NT2/D1 (cell line): ENCODE measurements around the gene BFAR.
"Not testable (repeated sequence)": the region's sequence is repeated elsewhere in the genome, so short reads cannot be mapped to it uniquely, and the experiment has no call there.

ENCODE experiments used
- DNase-seq: peaks from one replicate; pipeline ENCODE4 v3.0.0-alpha.2; 2011; ENCODE audit warnings: low read depth, low spot score
- H3K27me3 ChIP-seq: 2 replicates; pipeline ENCODE4 v1.6.0; 2011; ENCODE audit warnings: mild to moderate bottlenecking; ENCODE audit not compliant: insufficient read length, insufficient read depth
- H3K36me3 ChIP-seq: 2 replicates; pipeline ENCODE4 v1.6.1; 2011; ENCODE audit warnings: mild to moderate bottlenecking, low read length, mixed read lengths; ENCODE audit not compliant: insufficient read depth, insufficient read length
- H3K4me1 ChIP-seq: 2 replicates; pipeline ENCODE4 v1.5.1; 2011; ENCODE audit not compliant: insufficient read depth, insufficient read length
- H3K4me3 ChIP-seq: 2 replicates; pipeline ENCODE4 v1.5.1; 2011; ENCODE audit warnings: low read depth; ENCODE audit not compliant: insufficient read length
- H3K9ac ChIP-seq: 2 replicates; pipeline ENCODE4 v1.6.0; 2011; ENCODE audit warnings: low read depth; ENCODE audit not compliant: insufficient read length
- H3K9me3 ChIP-seq: 2 replicates; pipeline ENCODE4 v1.5.1; 2011; ENCODE audit warnings: mild to moderate bottlenecking, low read length; ENCODE audit not compliant: insufficient read depth
- SUZ12 ChIP-seq: IDR thresholded peaks from 2 replicates; pipeline ENCODE4 v1.6.1; 2011; ENCODE audit not compliant: insufficient read length, insufficient read depth; ENCODE audit errors: extremely low read depth
- YY1 ChIP-seq: IDR thresholded peaks from 2 replicates; pipeline ENCODE4 v1.6.1; 2011; ENCODE audit not compliant: insufficient read length, insufficient read depth
- ZNF274 ChIP-seq: IDR thresholded peaks from 2 replicates; pipeline ENCODE4 v1.6.1; 2011; ENCODE audit warnings: mild to moderate bottlenecking, low read depth, low read length

Gene BFAR

DNA sequence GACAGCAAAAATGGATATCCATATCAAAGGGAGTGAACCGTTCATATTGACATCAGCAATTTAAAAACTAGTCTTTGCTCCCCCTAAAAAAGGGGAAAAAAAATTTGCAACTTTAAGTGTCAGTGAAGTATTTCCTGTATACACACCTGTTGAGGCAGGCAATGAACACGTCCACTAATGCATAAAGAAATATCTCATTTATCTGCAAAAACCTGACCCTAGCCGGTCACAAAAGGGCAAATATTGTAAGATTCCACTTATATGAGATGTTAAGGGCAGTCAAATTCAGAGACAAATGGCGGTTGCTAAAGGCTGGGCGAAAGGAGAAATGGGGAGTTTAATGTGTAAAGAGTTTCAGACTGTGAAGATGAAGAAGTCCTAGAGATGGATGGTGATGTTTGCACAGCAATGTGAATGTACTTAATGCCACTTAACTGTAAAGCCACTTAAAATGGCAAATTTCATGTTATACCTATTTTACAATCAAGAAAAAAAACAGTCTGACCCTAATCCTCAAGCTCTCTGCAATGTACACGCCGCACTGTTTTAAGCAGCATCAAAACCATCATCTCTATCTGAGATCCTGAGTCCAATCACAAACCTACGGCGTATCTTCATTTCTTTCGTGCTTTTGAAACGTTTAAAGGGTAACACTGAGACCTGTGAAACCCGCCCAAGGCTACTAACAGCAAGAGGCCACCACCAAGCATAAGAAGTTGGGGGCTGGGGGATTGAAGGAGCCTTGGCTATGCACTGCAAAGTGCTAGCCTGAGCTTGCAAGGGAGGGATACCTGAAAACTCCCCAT is 3.7 kb upstream of the BFAR start:
- H3K9ac ChIP-seq, result peak overlapping the region; percentile 98
- H3K27me3 ChIP-seq, result no peaks in the 10 kb centered on the region
- no peaks in the 10 kb centered on the region for H3K9me3 ChIP-seq
- H3K4me1 ChIP-seq, result no peaks in the 10 kb centered on the region
- no peak for TF ChIP-seq YY1
- no peak for TF ChIP-seq ZNF274
- TF ChIP-seq SUZ12, result no peak
- DNase-seq, result no peak
- peaks cover 40% of the 10 kb centered on the region for H3K36me3 ChIP-seq
- H3K4me3 ChIP-seq, result peak overlapping the region; percentile 90

DNA sequence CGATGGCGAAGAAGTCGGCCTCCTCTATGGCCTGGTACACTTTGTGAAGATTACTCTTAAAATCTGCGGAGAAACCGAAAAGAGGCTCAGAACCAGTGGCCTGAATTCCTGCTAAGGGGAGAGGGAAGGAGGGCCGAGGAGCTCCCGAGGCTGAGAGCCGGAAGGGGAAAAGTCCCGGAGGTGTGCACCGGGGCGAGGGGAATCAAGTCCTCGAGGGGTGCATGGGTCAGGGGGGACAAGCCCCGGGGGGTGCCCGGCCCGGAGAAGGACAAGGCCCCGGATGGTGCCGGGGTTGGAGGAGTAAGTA is 3.2 kb upstream of the BFAR start:
- Histone ChIP-seq H3K9me3 (no peaks in the 10 kb centered on the region), H3K4me1 (peaks cover 3% of the 10 kb centered on the region), H3K4me3 (peak overlapping the region; percentile 90), H3K9ac (peak overlapping the region; percentile 98), H3K36me3 (peaks cover 39% of the 10 kb centered on the region), H3K27me3 (no peaks in the 10 kb centered on the region)
- no peak for DNase-seq
- TF ChIP-seq ZNF274 (no peak), SUZ12 (no peak), YY1 (no peak)

DNA sequence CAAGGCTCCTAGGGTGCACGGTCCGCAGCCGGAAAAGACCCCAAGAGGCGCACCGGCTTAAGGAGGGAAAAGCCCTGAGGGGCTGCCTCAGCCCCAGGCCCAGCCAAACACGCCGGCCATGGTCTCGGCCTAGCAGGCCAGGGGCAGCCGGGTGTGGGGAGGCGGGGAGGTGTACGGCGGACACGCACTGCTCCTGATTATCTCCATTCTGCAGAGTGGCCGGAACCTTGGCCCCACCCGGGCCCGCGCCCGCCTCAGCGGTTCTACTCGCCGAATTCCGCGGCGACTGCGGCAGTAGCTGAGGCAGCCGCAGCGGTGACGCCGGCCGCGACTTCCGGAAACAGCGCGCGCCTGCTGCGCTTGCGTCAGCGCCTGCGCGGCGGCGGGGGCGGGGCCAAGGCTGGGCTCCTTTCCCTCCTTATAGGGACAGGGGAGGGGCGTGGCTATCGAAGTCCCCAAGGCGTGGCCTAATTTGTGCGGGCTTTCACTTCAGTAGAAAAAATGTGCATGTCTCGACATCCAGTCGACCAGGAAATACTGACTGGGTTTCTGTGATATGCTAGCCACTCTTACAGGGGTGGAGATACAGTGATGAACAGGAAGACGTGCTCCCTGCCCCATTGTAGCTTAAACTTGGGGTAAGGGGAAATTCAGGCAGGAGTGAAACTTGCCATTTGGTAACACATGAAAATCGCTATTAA is 2.7 kb upstream of the BFAR start, which contains the start of gene PARN:
Gene PARN (minus strand): TSS at position 342 of the 701 bp plus-strand sequence. CDS start 135 bp downstream, at position 207.
- Histone ChIP-seq H3K36me3 (peaks cover 40% of the 10 kb centered on the region), H3K27me3 (no peaks in the 10 kb centered on the region), H3K9ac (peak within 1 kb of the TSS; percentile 98), H3K9me3 (no peaks in the 10 kb centered on the region), H3K4me3 (peak within 1 kb of the TSS; percentile 90), H3K4me1 (peaks cover 7% of the 10 kb centered on the region)
- TF ChIP-seq YY1 (no peak), SUZ12 (no peak), ZNF274 (no peak)
- DNase-seq, result peak; percentile 96

DNA sequence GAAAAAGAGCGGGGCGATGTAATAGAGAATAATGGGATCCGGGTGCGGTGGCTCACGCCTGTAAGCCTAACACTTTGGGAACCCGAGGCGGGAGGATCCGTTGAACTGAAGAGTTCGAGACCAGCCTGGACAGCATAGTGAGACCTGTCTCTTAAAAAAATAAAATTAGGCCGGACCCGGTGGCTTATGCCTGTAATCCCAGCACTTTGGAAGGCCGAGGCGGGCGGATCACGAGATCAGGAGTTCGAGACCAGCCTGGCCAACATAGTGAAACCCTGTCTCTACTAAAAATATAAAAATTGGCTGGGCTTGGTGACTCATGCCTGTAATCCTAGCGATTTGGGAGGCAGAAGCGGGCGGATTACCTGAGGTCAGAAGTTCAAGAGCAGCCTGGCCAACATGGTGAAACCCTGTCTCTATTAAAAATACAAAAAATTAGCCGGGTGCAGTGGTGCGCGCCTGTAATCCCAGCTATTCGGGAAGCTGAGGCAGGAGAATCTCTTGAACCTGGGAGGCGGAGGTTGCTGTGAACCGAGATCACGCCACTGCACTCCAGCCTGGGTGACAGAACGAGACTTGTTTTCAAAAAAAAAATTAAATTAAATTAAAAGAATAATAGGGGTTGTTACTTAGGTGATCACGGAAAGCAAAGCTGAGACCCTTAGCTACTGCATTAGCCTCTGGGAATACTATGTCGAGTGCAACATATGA is 2.0 kb upstream of the BFAR start:
- peak overlapping the region; percentile 19 for H3K4me3 ChIP-seq
- not testable (repeated sequence) for H3K27me3 ChIP-seq, H3K4me1 ChIP-seq, DNase-seq, H3K9me3 ChIP-seq
- H3K36me3 ChIP-seq, result peaks cover 36% of the 10 kb centered on the region
- peak overlapping the region; percentile 12 for H3K9ac ChIP-seq

DNA sequence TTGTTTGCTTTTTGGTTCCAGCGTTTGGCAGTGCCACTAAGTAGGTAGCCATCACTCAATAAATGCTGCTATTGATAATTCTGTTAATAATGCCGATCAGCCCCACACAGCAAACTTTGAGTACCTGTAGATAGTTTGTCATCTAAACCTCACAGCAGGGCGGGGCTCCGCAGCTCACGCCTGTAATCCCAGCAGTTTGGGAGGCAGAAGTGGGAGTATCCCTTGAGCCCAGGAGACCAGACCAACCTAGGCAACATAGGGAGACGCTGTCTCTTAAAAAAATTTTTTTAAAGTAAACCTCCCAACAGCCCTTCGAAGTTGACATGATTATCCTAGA is 1.6 kb downstream of the BFAR start:
- Histone ChIP-seq H3K36me3 (peaks cover 31% of the 10 kb centered on the region), H3K4me1 (peaks cover 9% of the 10 kb centered on the region), H3K4me3 (peak overlapping the region; percentile 97), H3K27me3 (no peaks in the 10 kb centered on the region), H3K9ac (no peak overlapping the region), H3K9me3 (no peaks in the 10 kb centered on the region)
- no peak for DNase-seq
- no peak for TF ChIP-seq ZNF274
- TF ChIP-seq YY1, result no peak
- no peak for TF ChIP-seq SUZ12

DNA sequence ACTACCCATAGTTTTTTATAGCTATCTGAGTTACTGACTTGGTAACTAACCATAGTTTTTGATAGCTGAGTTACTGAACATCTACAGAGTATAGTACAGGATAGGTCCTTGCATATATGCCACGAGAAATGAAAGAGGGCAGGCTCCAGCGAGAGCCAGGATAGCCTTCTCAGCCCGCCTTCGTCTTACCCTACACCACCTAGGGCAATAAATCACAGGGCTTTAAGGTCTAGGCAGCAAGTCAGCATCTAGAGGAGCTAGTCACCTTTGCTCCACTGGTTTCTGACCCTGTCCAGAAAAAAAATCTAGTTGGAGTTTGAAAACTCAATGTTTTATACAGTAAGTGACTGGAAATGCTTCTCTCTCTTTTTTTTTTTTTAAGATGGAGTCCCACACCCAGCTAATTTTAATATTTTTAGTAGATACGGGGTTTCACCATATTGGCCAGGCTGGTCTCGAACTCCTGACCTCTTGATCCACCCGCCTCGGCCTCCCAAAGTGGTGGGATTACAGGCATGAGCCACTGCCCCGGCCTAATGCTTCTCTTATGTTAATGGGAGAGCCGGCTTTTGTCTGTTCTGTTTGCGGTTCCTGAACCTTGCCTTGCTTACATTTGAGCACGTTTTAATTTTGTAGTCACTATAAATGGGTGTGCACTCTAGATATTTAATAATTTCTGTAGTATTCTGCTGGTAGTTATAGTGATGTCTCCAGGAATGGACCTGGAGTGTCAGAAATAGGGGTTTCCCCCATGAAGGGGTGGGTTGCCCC is 2.8 kb downstream of the BFAR start:
- Histone ChIP-seq H3K4me1 (peaks cover 9% of the 10 kb centered on the region), H3K4me3 (no peak overlapping the region), H3K36me3 (peaks cover 43% of the 10 kb centered on the region), H3K9me3 (no peaks in the 10 kb centered on the region), H3K9ac (peak overlapping the region; percentile 72), H3K27me3 (no peaks in the 10 kb centered on the region)
- TF ChIP-seq SUZ12 (no peak), YY1 (no peak), ZNF274 (no peak)
- no peak for DNase-seq

DNA sequence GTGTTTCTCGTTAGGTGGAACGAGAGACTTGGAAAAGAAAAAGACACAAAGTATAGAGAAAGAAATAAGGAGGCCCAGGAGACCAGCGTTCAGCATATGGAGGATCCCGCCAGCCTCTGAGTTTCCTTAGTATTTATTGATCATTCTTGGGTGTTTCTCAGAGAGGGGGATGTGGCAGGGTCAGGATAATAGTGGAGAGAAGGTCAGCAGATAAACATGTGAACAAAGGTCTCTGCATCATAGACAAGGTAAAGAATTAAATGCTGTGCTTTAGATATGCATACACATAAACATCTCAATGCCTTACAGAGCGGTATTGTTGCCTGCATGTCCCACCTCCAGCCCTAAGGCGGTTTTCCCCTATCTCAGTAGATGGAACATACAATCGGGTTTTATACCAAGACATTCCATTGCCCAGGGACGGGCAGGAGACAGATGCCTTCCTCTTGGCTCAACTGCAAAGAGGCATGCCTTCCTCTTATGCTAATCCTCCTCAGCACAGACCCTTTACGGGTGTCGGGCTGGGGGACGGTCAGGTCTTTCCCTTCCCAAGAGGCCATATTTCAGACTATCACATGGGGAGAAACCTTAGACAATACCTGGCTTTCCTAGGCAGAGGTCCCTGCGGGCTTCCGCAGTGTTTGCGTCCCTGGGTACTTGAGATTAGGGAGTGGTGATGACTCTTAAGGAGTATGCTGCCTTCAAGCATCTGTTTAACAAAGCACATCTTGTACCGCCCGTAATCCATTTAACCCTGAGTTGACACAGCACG is 3.6 kb downstream of the BFAR start:
- not testable (repeated sequence) for H3K4me1 ChIP-seq, H3K9me3 ChIP-seq, H3K27me3 ChIP-seq, DNase-seq, H3K4me3 ChIP-seq
- H3K36me3 ChIP-seq, result peaks cover 50% of the 10 kb centered on the region
- peak overlapping the region; percentile 74 for H3K9ac ChIP-seq

DNA sequence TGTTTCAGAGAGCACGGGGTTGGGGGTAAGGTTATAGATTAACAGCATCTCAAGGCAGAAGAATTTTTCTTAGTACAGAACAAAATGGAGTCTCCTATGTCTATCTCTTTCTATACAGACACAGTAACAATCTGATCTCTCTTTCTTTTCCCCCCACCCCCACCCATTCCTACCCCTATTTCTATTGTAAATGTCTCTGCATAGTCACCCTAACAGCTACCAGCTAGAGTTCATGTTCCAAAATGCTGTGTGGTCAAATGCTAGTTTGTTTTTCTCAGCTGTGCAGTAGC is 4.1 kb downstream of the BFAR start:
- H3K27me3 ChIP-seq, H3K9me3 ChIP-seq, DNase-seq, H3K4me1 ChIP-seq, H3K4me3 ChIP-seq: not testable (repeated sequence)
- Histone ChIP-seq H3K36me3 (peaks cover 52% of the 10 kb centered on the region), H3K9ac (peak overlapping the region; percentile 74)
